ENCODE measurements around the gene CAMTA1.

CAMTA1 gene

GRCh38 chr1:6779089-6779805 is 6.0 kb upstream of the CAMTA1 start:
- DNase-seq (ENCODE audit: low read depth): no peak

GRCh38 chr1:6782151-6782550 is 3.1 kb upstream of the CAMTA1 start:
- DNase-seq (ENCODE audit: low read depth): no peak

GRCh38 chr1:6783221-6783620 is 2.0 kb upstream of the CAMTA1 start:
- DNase-seq (ENCODE audit: low read depth): no peak

- DNase-seq (ENCODE audit: low read depth): no peak
These were observed 1.2 kb upstream of the CAMTA1 start for GRCh38 chr1:6783936-6784559.

- peak; percentile 100 for DNase-seq (ENCODE audit: low read depth)
These were observed 515 bp upstream of the CAMTA1 start for GRCh38 chr1:6784560-6785317.

- no peak for DNase-seq (ENCODE audit: low read depth)
These were observed 663 bp downstream of the CAMTA1 start for GRCh38 chr1:6785728-6786505.

GRCh38 chr1:6788946-6789345 is 3.7 kb downstream of the CAMTA1 start:
- no peak for DNase-seq (ENCODE audit: low read depth)

- no peak for DNase-seq (ENCODE audit: low read depth)
These were observed 4.9 kb downstream of the CAMTA1 start for GRCh38 chr1:6790146-6790545.

GRCh38 chr1:6794164-6794563 is 8.9 kb downstream of the CAMTA1 start:
- peak; percentile 36 for DNase-seq (ENCODE audit: low read depth)

GRCh38 chr1:6795203-6795602 is 9.9 kb downstream of the CAMTA1 start:
- DNase-seq (ENCODE audit: low read depth): no peak

- peak; percentile 57 for DNase-seq (ENCODE audit: low read depth)
These were observed 10.4 kb downstream of the CAMTA1 start for GRCh38 chr1:6795661-6796060.

- DNase-seq (ENCODE audit: low read depth): no peak
These were observed 10.8 kb downstream of the CAMTA1 start for GRCh38 chr1:6796095-6796494.

GRCh38 chr1:6799499-6799898 is 14.2 kb downstream of the CAMTA1 start:
- DNase-seq (ENCODE audit: low read depth): no peak

GRCh38 chr1:6800745-6801144 is 15.5 kb downstream of the CAMTA1 start:
- DNase-seq (ENCODE audit: low read depth): no peak

GRCh38 chr1:6801199-6801598 is 15.9 kb downstream of the CAMTA1 start:
- no peak for DNase-seq (ENCODE audit: low read depth)

- DNase-seq (ENCODE audit: low read depth): peak; percentile 67
These were observed 16.7 kb downstream of the CAMTA1 start for GRCh38 chr1:6801966-6802365.

GRCh38 chr1:6802454-6802853 is 17.2 kb downstream of the CAMTA1 start:
- no peak for DNase-seq (ENCODE audit: low read depth)

GRCh38 chr1:6802893-6803292 is 17.6 kb downstream of the CAMTA1 start:
- no peak for DNase-seq (ENCODE audit: low read depth)

GRCh38 chr1:6803357-6803756 is 18.1 kb downstream of the CAMTA1 start:
- DNase-seq (ENCODE audit: low read depth): no peak

- no peak for DNase-seq (ENCODE audit: low read depth)
These were observed 19.8 kb downstream of the CAMTA1 start for GRCh38 chr1:6805004-6805416.

GRCh38 chr1:6807782-6808181 is 22.5 kb downstream of the CAMTA1 start:
- DNase-seq (ENCODE audit: low read depth): no peak

- no peak for DNase-seq (ENCODE audit: low read depth)
These were observed 24.2 kb downstream of the CAMTA1 start for GRCh38 chr1:6809461-6809860.
